Measurements from ENCODE around the gene CACNA1C. TPM values are rescaled to one million over a fixed set of nuclear protein-coding genes. Genes with fewer than 3 reads are reported as not detected.

Gene CACNA1C
- total RNA-seq, 4 donors from 2014 or later: 44.1 to 104 (median 49.4) TPM

GRCh38 chr12:2385529-2385928 lies 332.7 kb downstream of the CACNA1C start:
- peak overlapping the region in 1 of 4 donors; percentile 36 for H3K4me3 ChIP-seq
- peaks cover 49 to 74% (median 55%) of the 10 kb centered on the region in 4 donors for H3K4me1 ChIP-seq
- no peaks in the 10 kb centered on the region for H3K9me3 ChIP-seq
- H3K27ac ChIP-seq (replicated peaks in 1 of 4): peak overlapping the region; percentile 64 to 81 (median 74)
- intact Hi-C loops (cut with DNase I): no loop called here
- DNase-seq (ENCODE audit: extremely low spot score): no peak
- TF ChIP-seq POLR2AphosphoS5 (IDR thresholded peaks at IDR 0.05) (no peak), CTCF (IDR thresholded peaks at IDR 0.05) (no peak), POLR2A (IDR thresholded peaks at IDR 0.05; ENCODE audit: low read depth) (no peak)
- 86% methylated on average over 5 of the region's 5 CpGs for WGBS
- H3K36me3 ChIP-seq: no peaks in the 10 kb centered on the region
- H3K27me3 ChIP-seq: no peaks in the 10 kb centered on the region

DNA sequence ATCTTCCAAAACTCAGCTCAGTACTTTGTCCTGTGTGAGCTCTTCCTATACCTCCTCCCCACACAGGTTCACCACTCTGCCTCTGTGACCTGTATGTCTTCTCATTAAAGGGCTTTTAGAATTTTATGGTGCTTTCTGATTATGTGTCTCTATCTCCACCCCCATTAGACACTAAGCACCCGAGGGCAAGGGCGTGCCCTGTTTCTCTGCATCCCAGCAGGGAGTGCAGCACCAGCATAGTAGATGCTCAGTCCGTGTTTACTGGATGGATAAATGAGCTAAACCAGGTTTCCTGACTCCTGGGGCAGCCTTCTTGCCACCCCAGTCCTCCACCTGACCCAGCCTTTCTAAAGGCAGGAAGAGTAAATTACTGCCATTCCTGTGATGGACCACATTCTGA lies 333.8 kb downstream of the CACNA1C start:
- H3K9me3 ChIP-seq: no peaks in the 10 kb centered on the region
- intact Hi-C loops (cut with DNase I): no loop called here
- peaks cover 45 to 78% (median 60%) of the 10 kb centered on the region in 4 donors for H3K4me1 ChIP-seq
- no peak overlapping the region for H3K4me3 ChIP-seq
- 86% methylated on average over 3 of the region's 3 CpGs for WGBS
- DNase-seq (ENCODE audit: extremely low spot score): no peak
- no peaks in the 10 kb centered on the region for H3K36me3 ChIP-seq
- no peak overlapping the region for H3K27ac ChIP-seq (replicated peaks in 1 of 4)
- TF ChIP-seq POLR2A (IDR thresholded peaks at IDR 0.05; ENCODE audit: low read depth) (no peak), CTCF (IDR thresholded peaks at IDR 0.05) (no peak), POLR2AphosphoS5 (IDR thresholded peaks at IDR 0.05) (no peak), EP300 (IDR thresholded peaks at IDR 0.05) (no peak)
- no peaks in the 10 kb centered on the region for H3K27me3 ChIP-seq

DNA sequence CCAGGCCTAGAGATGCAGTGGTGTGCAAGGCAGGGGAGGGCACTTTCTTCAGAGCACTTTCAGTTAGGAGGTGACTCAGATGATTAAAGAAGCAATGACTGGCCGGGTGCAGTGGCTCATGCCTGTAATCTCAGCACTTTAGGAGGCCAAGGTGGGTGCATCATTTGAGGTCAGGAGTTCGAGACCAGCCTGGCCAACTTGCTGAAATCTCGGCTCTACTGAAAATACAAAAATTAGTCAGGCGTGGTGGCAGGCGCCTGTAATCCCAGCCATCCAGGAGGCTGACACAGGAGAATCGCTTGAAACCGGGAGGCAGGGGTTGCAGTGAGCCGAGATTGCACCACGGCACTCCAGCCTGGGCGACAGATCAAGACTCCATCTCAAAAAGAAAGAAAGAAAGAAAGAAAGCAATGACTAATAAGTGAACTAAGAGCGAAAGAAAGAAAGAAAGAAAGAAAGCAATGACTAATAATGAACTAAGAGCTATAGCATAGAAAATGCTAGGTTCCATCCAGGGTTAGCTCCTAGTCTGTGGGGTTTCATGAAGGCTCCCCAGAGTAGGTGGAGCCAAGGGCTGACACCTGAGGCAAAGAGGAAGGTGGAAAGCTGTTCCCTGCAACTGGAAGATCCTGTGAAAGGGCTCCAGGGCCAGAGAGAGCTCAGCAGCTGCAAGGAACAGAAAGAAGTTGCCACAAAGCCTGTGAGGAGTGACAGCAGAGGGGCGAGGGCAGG lies 334.5 kb downstream of the CACNA1C start:
- WGBS: 92% methylated on average over 12 of the region's 12 CpGs
- Histone ChIP-seq H3K27me3 (no peaks in the 10 kb centered on the region), H3K27ac (replicated peaks in 1 of 4) (no peak overlapping the region), H3K4me3 (no peak overlapping the region), H3K9me3 (no peaks in the 10 kb centered on the region), H3K36me3 (no peaks in the 10 kb centered on the region), H3K4me1 (peaks cover 49 to 78% (median 63%) of the 10 kb centered on the region in 4 donors)
- no peak for TF ChIP-seq CTCF (IDR thresholded peaks at IDR 0.05)
- no peak for TF ChIP-seq POLR2AphosphoS5 (IDR thresholded peaks at IDR 0.05)
- TF ChIP-seq EP300 (IDR thresholded peaks at IDR 0.05): no peak
- TF ChIP-seq POLR2A (IDR thresholded peaks at IDR 0.05; ENCODE audit: low read depth): no peak
- no peak for DNase-seq (ENCODE audit: extremely low spot score)
- intact Hi-C loops (cut with DNase I): no loop called here

GRCh38 chr12:2389079-2389790 lies 336.4 kb downstream of the CACNA1C start:
- H3K36me3 ChIP-seq: no peaks in the 10 kb centered on the region
- no peaks in the 10 kb centered on the region for H3K9me3 ChIP-seq
- WGBS: 71% methylated on average over 5 of the region's 5 CpGs
- no peak overlapping the region for H3K27ac ChIP-seq (replicated peaks in 1 of 4)
- no peak for TF ChIP-seq CTCF (IDR thresholded peaks at IDR 0.05)
- TF ChIP-seq EP300 (IDR thresholded peaks at IDR 0.05): no peak
- no peak for TF ChIP-seq POLR2AphosphoS5 (IDR thresholded peaks at IDR 0.05)
- no peak for TF ChIP-seq POLR2A (IDR thresholded peaks at IDR 0.05; ENCODE audit: low read depth)
- DNase-seq (ENCODE audit: extremely low spot score): no peak
- H3K4me1 ChIP-seq: peaks cover 33 to 70% (median 50%) of the 10 kb centered on the region in 4 donors
- intact Hi-C loops (cut with DNase I): no loop called here
- no peaks in the 10 kb centered on the region for H3K27me3 ChIP-seq
- H3K4me3 ChIP-seq: no peak overlapping the region
